HepG2 (cell line): ENCODE data around the gene RPL38. TPM values are rescaled to one million over a fixed set of nuclear protein-coding genes. Genes with fewer than 3 reads are reported as not detected.

Source experiments
- ATAC-seq: fragments of 200-7000 bp; cut with Tn5 transposase; 3 replicates; pipeline ENCODE4 v1.9.1; 2020; ENCODE audit warnings: mild to moderate bottlenecking, moderate library complexity
- BruUV-seq: library from RNA; stranded (reverse); fragments of 400-500 nt; replicated peaks from 2 replicates; lab custom pipeline; 2021; lab: Mats Ljungman, UMichigan
- CTCF ChIA-PET: fragments of 300-600 bp; formaldehyde crosslinking; extraction: SDS; loops from one replicate; lab custom pipeline; 2021; ENCODE audit warnings: low total read pairs, inconsistent platforms, low intra/inter-chr PET ratio; lab: Yijun Ruan, JAX
- POLR2A ChIA-PET: fragments of 350-600 bp; sonication (Branson Sonifier 250); formaldehyde crosslinking; loops from one replicate; lab custom pipeline; 2020; ENCODE audit warnings: antibody characterized with exemption, inconsistent platforms; lab: Yijun Ruan, JAX
- DNase-seq: peaks from one replicate; pipeline ENCODE4 v3.0.0-alpha.2; 2015; ENCODE audit warnings: low spot score
- FAIRE-seq: peaks from 3 replicates; lab custom pipeline; 2011; peaks lifted over from hg19 to GRCh38; lab: Jason Lieb, UNC
- H2AFZ ChIP-seq: one replicate; pipeline ENCODE4 v1.6.1; 2011; ENCODE audit warnings: low read length, inconsistent platforms
- H3K27ac ChIP-seq: fragments of 300-600 bp; 3 replicates; pipeline ENCODE4 v1.8.0; 2011; ENCODE audit warnings: mixed run types, mild to moderate bottlenecking, mixed read lengths, low read length, inconsistent platforms; ENCODE audit not compliant: insufficient read depth; ENCODE audit errors: extremely low read length
- H3K27me3 ChIP-seq, 2 experiments: fragments of 200-600 bp in 1 of 2; 2 replicates in 1 of 2; 3 replicates in 1 of 2; pipeline versions ENCODE4 v1.6.0 to v1.8.0; 2011; ENCODE audit warnings: low read length in 2 of 2, mild to moderate bottlenecking in 2 of 2, moderate library complexity in 2 of 2, inconsistent platforms in 1 of 2; ENCODE audit not compliant: insufficient read depth in 2 of 2, control insufficient read depth in 1 of 2
- H3K36me3 ChIP-seq, 2 experiments: fragments of 200-600 bp in 1 of 2; replicated peaks in 1 of 2; 2 replicates in 1 of 2; 3 replicates in 1 of 2; pipeline versions ENCODE4 v1.5.1 to v1.8.0; 2011; ENCODE audit warnings: low read length in 2 of 2, inconsistent platforms in 1 of 2; ENCODE audit not compliant: insufficient read depth in 2 of 2, control insufficient read depth in 1 of 2
- H3K4me1 ChIP-seq: 2 replicates; pipeline ENCODE4 v1.5.1; 2012; ENCODE audit warnings: low read length, inconsistent platforms; ENCODE audit not compliant: insufficient read depth
- H3K4me2 ChIP-seq: 2 replicates; pipeline ENCODE4 v1.6.0; 2011; ENCODE audit warnings: low read depth, low read length, inconsistent platforms
- H3K4me3 ChIP-seq, 3 experiments: fragments of 200-600 bp in 1 of 3; sonication (generic), shearing (Covaris generic) in 1 of 3; replicated peaks in 1 of 3; 2 replicates each; pipeline ENCODE4 v1.5.1; 2011 to 2016; ENCODE audit warnings: low read length in 3 of 3, inconsistent platforms in 2 of 3, low read depth in 2 of 3, mild to moderate bottlenecking in 2 of 3, control low read depth in 1 of 3, mixed read lengths in 1 of 3; ENCODE audit not compliant: insufficient read depth in 1 of 3
- H3K79me2 ChIP-seq: one replicate; pipeline ENCODE4 v1.6.1; 2011; ENCODE audit warnings: low read length, inconsistent platforms; ENCODE audit not compliant: insufficient read depth
- H3K9ac ChIP-seq: 2 replicates; pipeline ENCODE4 v1.6.0; 2011; ENCODE audit warnings: mild to moderate bottlenecking, low read depth, low read length, inconsistent platforms; ENCODE audit not compliant: insufficient read depth
- H3K9me3 ChIP-seq: 2 replicates; pipeline ENCODE4 v1.5.1; 2012; ENCODE audit warnings: mild to moderate bottlenecking, low read length
- H4K20me1 ChIP-seq: 2 replicates; pipeline ENCODE4 v1.6.0; 2011; ENCODE audit warnings: inconsistent platforms, mild to moderate bottlenecking, low read length, moderate library complexity; ENCODE audit not compliant: insufficient read depth
- CEBPB ChIP-seq: IDR thresholded peaks from 2 replicates; pipeline ENCODE4 v1.6.1; 2011; ENCODE audit warnings: low read depth, low read length, improper control_type of control experiment, borderline replicate concordance
- CREB1 ChIP-seq, 2 experiments: fragments of 450-650 bp in 1 of 2; IDR thresholded peaks; 2 replicates each; pipeline ENCODE4 v1.6.1; 2016 to 2017; ENCODE audit warnings: control low read depth in 1 of 2, mild to moderate bottlenecking in 1 of 2, missing compliant biosample characterization in 1 of 2, missing genetic modification characterization in 1 of 2
- EZH2 ChIP-seq: conservative IDR thresholded peaks from 2 replicates; pipeline ENCODE4 v1.6.1; 2012; ENCODE audit warnings: mild to moderate bottlenecking, low read depth, low read length, moderate library complexity
- KAT8 ChIP-seq: IDR thresholded peaks from 2 replicates; pipeline ENCODE4 v1.6.1; 2016; ENCODE audit warnings: missing genetic modification reagents, missing compliant biosample characterization
- SNAI1 ChIP-seq: sonication (generic); formaldehyde crosslinking; IDR thresholded peaks from 2 replicates; pipeline ENCODE4 v1.5.0; 2020; ENCODE audit warnings: mild to moderate bottlenecking, missing genetic modification reagents, borderline replicate concordance
- ZNF12 ChIP-seq: sonication (generic); formaldehyde crosslinking; IDR thresholded peaks from 2 replicates; pipeline ENCODE4 v1.5.0; 2020; ENCODE audit warnings: missing genetic modification reagents
- ZNF550 ChIP-seq: sonication (generic); formaldehyde crosslinking; IDR thresholded peaks from 2 replicates; pipeline ENCODE4 v1.4.0; 2020; ENCODE audit warnings: mild to moderate bottlenecking, missing genetic modification reagents, borderline replicate concordance
- WGBS: methylation state at CpG from one replicate; pipeline ENCODE4 v1.1.6; 2017; ENCODE audit warnings: low lambda C conversion rate; 5-methylcytosine and 5-hydroxymethylcytosine counted together
- in situ Hi-C: cut with HindIII; loops from 2 replicates; pipeline ENCODE4 v1.10.0; 2017; ENCODE audit warnings: low pct_unique_long_range_greater_than_20kb; ENCODE audit not compliant: extremely low pct_ligation_motif_present
- intact Hi-C: fragments of 100-400 bp; cut with micrococcal nuclease; formaldehyde crosslinking; loops from one replicate; pipeline ENCODE4 v1.10.0; 2022; ENCODE audit not compliant: unreplicated experiment
- polyA plus RNA-seq, 8 experiments: library from polyadenylated mRNA; depleted of rRNA in 3 of 8; stranded (reverse) in 7 of 8; unstranded in 1 of 8; fragments of >200 nt; fragmentation: Illumina TruSeq in 4 of 8; extraction: Trizol in 4 of 8; gene quantifications; 2 replicates each; pipeline versions ENCODE4 v1.2.1 to v1.2.3, GENCODE V29; 2011 to 2016; ENCODE audit warnings: low read depth in 4 of 8, missing spikeins in 1 of 8, mixed read lengths in 1 of 8; ENCODE audit not compliant: insufficient read depth in 1 of 8
- total RNA-seq, 5 experiments: library from RNA; depleted of rRNA; stranded (reverse); fragments of >200 nt; fragmentation: Illumina TruSeq; extraction: Trizol; gene quantifications; 2 replicates each; pipeline ENCODE4 v1.2.3, GENCODE V29; 2016; ENCODE audit warnings: low read depth in 1 of 5
- TF ChIP-seq, protein P1 (sequence below): sonication (generic); formaldehyde crosslinking; IDR thresholded peaks from 2 replicates; pipeline ENCODE4 v1.4.0; 2020; ENCODE audit warnings: mild to moderate bottlenecking, missing genetic modification reagents
- TF ChIP-seq, protein P2 (sequence below): IDR thresholded peaks from 2 replicates; pipeline ENCODE4 v1.6.1; 2012; ENCODE audit warnings: inconsistent platforms

RPL38 gene
- total and polyA plus RNA-seq, 2 of the 13 experiments (the other 11 are each of a cell fraction or from before 2014, with no cell fraction given), result 2,370 to 2,372 TPM

DNA sequence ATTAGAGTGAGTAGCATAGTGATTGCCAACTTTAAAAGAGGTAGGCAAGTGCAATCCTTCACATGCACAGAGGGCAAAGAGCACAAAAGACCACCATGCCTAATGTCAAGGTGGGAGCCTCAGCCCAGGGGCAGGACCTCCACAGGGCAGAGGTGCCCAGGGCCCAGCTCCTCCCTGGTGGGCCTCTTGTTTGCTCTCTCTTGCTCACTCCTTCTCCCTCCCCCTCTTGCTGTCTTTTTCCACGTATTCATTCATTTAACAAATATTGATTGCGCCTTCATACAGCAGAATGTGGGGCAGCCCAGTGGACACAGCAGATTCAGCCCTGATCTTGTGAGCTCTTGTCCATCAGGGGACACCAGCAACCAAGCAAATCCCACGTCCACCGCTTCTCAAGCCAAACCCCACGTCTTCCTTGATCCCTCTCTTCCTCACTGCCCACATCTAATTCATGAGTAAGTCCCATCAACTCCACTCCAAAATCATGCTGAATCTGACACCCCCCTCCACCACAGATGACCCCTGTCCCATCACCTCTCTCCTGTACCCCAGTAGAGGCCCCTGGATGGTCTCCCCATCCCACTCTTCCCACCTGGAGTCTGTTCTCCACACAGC, 44.1 kb upstream of the RPL38 start (continued):
- TF ChIP-seq ZNF550 (CRISPR knock-in tag) (no peak), CREB1 (IDR thresholded peaks at IDR 0.05) (no peak), CREB1 (CRISPR knock-in tag; IDR thresholded peaks at IDR 0.05) (no peak), EZH2 (no peak)

DNA sequence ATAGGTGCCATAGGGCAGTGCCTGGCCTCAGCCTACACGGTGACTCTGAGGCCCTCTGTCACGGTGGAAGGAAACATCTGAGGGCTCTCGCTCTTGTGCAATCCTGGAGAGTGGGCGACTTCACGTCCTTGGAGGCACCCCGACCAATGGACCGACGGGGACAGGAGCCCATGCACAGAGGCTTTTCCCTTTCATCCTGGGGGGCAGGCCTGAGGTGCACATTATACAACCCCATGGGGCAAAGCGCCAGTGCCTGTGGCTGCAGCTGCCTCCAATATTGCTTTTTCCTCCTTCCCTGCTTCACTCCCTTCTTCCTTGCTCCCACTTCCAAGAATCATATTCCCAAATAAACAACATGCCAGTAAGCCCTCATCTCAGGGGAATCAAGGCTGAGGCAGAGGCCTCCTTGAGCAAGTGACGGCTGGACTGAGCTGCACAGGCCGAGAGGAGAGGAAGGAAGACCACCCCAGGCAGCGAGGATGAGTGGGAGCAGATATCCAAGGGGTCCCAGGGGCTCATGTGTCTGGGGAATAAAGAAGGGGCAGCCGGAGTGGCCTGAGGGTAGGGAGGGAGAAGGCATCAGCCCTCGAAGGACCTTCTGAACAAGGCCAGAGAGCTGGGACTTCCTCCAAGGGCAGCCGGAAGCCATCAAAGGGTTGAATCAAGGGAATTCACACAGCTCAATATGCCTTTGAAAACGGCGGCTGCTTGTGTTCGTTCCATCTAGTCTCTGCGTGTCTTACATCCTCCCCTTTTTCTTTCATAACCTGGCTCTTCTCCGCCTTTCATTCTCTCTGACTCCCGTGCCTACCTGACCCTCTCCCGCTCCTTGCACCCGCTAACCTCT, 42.6 kb upstream of the RPL38 start:
- Histone ChIP-seq H3K27me3 (peaks cover 8 to 52% of the 10 kb centered on the region in 2 experiments), H3K9me3 (no peaks in the 10 kb centered on the region), H3K9ac (no peak overlapping the region), H3K36me3 (no peaks in the 10 kb centered on the region), H3K79me2 (no peaks in the 10 kb centered on the region), H2AFZ (no peak overlapping the region), H4K20me1 (no peaks in the 10 kb centered on the region; the same call in 1 of the 2 replicates), H3K4me1 (no peaks in the 10 kb centered on the region), H3K4me3 (no peak overlapping the region), H3K27ac (no peak overlapping the region), H3K4me2 (no peak overlapping the region)
- no TSS peak for BruUV-seq
- ATAC-seq (no peak), FAIRE-seq (no peak), DNase-seq (no peak)
- intact Hi-C loops (no loop called here), in situ Hi-C loops (no loop called here)
- TF ChIP-seq ZNF12 (CRISPR knock-in tag) (no peak), KAT8 (no peak), CEBPB (peak; percentile 41; the same call in 1 of the 2 replicates), SNAI1 (CRISPR knock-in tag) (no peak)
- TF ChIP-seq, protein P1, sequence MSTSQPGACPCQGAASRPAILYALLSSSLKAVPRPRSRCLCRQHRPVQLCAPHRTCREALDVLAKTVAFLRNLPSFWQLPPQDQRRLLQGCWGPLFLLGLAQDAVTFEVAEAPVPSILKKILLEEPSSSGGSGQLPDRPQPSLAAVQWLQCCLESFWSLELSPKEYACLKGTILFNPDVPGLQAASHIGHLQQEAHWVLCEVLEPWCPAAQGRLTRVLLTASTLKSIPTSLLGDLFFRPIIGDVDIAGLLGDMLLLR (CRISPR knock-in tag), result no peak
- TF ChIP-seq, protein P2, sequence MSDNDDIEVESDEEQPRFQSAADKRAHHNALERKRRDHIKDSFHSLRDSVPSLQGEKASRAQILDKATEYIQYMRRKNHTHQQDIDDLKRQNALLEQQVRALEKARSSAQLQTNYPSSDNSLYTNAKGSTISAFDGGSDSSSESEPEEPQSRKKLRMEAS, result no peak
- ChIA-PET CTCF (no interaction called here), POLR2A (no interaction called here)
- 18% methylated on average over 22 of the region's 23 CpGs for WGBS
